HG02852 (cell line): ENCODE data around the gene SRA1.
A peak's percentile ranks its signal among the peaks of the same experiment; 100 is the strongest.

Experiments
- ATAC-seq: cut with Tn5 transposase; IDR thresholded peaks from one replicate; pipeline ENCODE4 v1.9.1; 2021; ENCODE audit warnings: mild to moderate bottlenecking, moderate library complexity; ENCODE audit not compliant: unreplicated experiment

SRA1 gene

DNA sequence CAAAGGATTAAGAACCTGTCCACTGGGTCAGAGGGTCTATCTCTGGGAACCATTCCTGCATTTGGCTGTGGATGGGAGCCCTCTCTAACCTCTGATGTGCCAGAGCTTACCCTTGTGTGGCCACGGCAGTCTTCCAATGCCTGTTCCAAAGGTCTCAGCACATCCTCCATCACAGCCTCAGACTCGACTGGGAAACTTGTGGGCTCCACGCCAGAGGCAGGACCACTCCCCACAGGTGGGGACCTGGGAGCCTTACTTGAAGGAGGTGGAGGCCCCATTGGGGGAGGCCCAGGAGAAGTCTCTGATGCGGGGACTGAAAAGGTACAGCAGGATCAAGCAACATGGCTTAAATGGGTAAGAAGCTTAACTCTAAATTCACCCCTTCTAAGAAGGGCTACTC is 5.4 kb downstream of the SRA1 start:
- no peak for ATAC-seq

DNA sequence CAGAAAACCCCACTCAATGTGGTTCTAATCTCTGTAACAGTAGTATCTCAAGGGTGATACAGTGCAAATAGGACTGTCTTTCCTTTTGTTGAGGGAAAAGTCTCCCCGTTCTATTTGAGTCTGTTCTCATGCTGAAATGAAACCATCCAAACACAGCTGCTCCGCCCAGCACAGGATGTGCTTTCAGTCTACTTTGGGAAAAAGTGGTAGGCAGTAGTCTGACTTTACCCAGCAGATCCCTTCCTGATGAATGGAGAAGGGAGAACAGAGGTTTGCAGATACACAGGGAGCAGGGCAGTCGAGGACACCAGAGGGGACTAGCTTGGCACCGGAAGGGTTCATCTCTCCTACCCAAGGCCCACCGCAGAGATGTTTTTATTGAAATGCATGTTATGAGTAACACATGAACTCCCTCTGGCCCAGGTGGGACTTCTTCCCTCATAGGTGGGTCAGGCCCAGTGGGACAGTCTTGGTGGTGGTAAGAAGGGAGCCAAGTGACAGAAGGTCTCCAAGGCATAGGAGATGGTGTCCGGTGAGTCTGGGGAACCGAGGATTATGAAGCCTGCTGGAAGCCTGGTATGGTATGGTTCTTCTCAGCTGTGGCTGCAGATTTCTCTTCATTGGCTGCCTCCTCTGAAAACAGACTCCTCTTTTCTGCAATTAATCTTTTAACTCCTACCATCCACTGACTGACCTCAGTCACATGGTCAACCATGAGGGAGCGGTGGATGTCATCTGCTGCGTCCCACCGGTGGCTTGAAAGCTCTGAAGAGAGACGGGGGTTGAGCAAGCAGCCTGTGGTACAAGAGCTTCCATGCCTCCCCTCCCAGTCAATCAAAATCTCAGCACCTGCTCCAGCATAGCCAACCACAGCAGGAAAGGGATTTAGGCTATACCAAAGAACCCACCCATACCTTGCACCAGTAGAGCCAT is 6.9 kb downstream of the SRA1 start:
- no peak for ATAC-seq

GRCh38 chr5:140549237-140550144 is 7.8 kb downstream of the SRA1 start:
- ATAC-seq = no peak

DNA sequence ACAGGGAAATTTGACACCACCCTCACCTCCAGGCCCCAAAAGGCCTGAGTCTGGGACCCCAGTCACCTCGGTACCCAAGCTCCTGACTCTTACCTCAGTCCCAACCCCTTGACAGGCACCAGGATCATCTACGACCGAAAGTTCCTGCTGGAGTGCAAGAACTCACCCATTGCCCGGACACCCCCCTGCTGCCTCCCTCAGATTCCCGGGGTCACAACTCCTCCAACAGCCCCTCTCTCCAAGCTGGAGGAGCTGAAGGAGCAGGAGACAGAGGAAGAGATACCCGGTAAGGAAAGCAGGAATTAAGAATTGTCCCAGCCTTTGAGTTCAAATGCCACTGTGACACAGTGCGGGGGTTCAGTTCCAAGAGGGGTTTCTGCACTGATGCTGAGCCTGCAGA is 8.5 kb downstream of the SRA1 start:
- ATAC-seq = no peak

- peak; percentile 0 for ATAC-seq
Measured at GRCh38 chr5:140548300-140548688, 9.0 kb downstream of the SRA1 start.

DNA sequence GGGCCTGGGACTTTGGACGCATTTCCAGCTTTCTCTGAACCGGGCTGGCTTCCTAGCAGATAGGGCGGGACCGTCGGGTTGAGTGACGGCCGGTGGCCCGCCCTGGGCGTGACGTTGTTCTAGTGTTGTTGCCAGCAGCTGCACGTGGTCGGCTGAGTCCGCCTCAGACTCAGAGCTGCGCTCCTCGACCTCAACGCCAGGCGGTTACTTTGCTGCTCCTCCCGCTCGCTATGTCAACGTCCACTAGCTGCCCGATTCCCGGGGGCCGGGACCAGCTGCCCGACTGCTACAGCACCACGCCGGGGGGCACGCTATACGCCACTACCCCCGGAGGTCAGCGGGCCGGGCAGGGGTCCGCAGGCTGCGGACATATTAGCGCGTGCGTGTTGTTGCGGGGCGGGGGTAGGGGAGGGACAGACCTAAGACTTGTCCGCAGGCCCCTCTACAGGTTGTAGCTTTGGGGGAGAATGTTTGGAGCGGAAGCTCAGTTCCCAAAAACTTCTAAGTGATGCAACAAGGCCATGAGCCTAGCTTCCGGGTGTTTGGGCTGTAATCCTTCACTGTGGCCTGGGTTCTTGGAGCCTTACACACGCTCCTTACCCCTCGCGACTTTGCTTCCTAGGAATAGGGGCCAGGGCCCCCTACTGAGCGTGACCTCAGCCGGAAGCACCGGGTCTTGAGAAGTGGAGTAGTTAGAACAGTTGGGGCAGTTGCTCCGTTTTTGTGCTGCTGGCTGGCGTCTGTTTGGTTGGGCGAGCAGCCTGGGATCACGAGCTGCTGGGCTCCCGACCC is 9.6 kb downstream of the SRA1 start, which contains the start of gene EIF4EBP3:
EIF4EBP3 (plus strand) TSS at position 155 of the 792 bp plus-strand sequence; CDS start at position 231, 76 bp downstream.
- peak; percentile 98 for ATAC-seq

GRCh38 chr5:140546851-140547507 is 10.3 kb downstream of the SRA1 start:
- peak; percentile 1 for ATAC-seq

DNA sequence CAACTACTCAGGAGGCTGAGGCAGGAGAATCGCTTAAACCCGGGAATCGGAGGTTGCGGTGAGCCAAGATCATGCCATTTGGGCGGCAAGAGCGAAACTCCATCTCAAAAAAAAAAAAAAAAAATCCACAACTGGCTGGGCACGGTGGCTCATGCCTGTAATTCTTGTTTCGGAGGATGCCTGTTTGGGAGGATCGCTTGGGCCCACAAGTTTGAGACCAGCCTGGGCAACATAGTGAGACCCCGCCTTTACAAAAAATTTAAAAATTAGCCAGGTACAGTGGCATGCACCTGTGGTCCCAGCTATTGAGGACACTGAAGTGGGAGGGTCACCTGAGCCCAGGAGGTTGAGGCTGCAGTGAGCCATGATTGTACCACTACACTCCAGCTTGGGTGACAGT is 11.7 kb downstream of the SRA1 start:
- ATAC-seq = no peak

GRCh38 chr5:140544986-140545385 is 12.3 kb downstream of the SRA1 start:
- no peak for ATAC-seq

GRCh38 chr5:140542972-140543371 is 14.3 kb downstream of the SRA1 start:
- ATAC-seq = no peak

GRCh38 chr5:140540227-140540626 is 17.0 kb downstream of the SRA1 start:
- no peak for ATAC-seq

GRCh38 chr5:140524003-140524402 is 33.3 kb downstream of the SRA1 start:
- no peak for ATAC-seq

DNA sequence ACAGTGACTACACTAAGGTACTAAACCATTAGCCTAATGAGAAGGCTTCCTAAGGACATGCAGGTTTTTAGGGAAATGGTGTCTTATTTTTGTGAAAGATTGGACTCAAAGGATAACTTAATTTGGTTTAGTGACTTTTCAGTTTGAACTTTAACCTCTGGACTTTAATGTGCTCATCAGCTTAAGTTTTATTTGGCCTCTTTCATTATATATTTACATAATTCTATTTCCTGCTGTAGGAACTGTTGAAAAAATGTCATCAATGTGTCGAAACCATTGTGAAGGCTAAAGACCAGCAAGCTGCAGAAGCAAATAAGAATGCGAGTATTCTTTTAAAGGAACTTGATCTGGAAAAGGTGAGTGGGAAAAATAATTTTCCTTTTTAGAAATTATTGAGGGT is 44.1 kb downstream of the SRA1 start:
- no peak for ATAC-seq

DNA sequence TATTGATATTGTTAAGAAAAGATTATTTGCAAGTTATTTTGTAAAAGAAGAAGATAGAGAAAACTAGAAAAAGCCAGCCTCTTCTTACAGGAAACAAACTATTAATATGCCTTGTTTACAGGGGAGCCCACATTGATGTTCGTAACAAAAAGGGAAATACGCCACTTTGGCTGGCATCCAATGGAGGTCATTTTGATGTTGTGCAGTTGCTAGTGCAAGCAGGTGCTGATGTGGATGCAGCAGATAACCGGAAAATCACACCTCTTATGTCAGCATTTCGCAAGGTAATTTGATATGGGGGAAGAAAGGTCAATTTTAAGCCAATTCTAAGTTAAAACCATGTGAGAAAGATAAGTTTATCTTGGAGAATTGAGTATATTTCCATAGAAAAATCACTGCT is 47.4 kb downstream of the SRA1 start:
- ATAC-seq = no peak

- no peak for ATAC-seq
Measured at GRCh38 chr5:140502834-140503233, 54.4 kb downstream of the SRA1 start.
